A549 (cell line): ENCODE data around the gene PSMC4. TPM values are rescaled to one million over a fixed set of nuclear protein-coding genes. Genes with fewer than 3 reads are reported as not detected.

Source experiments
- ATAC-seq, 2 experiments: fragments of 200-7000 bp in 1 of 2; fragments of >200 bp in 1 of 2; cut with Nextera tagmentation in 1 of 2; cut with Tn5 transposase in 1 of 2; 3 replicates each; pipeline versions ENCODE4 v1.8.0 to v1.9.1; 2018 to 2020; ENCODE audit warnings: mild to moderate bottlenecking in 1 of 2, moderate library complexity in 1 of 2
- CTCF ChIA-PET: fragments of 300-600 bp; sonication (Branson Sonifier 250); formaldehyde crosslinking; extraction: SDS; loops from one replicate; lab custom pipeline; 2021; ENCODE audit warnings: antibody characterized with exemption, inconsistent platforms; lab: Yijun Ruan, JAX
- POLR2A ChIA-PET: fragments of 350-600 bp; formaldehyde crosslinking; extraction: SDS; loops from one replicate; lab custom pipeline; 2021; ENCODE audit warnings: antibody characterized with exemption, inconsistent platforms; lab: Yijun Ruan, JAX
- DNase-seq, 2 experiments: peaks; one replicate each; pipeline versions ENCODE4 v3.0.0 to v3.0.0-alpha.2; 2011 to 2016; ENCODE audit warnings: low read depth in 1 of 2, low spot score in 1 of 2
- FAIRE-seq: peaks from 2 replicates; lab custom pipeline; 2011; peaks lifted over from hg19 to GRCh38; lab: Jason Lieb, UNC
- H3K27ac ChIP-seq, 2 experiments: fragments of >200 bp; sonication (Bioruptor Twin); formaldehyde crosslinking; 3 replicates each; pipeline ENCODE4 v1.5.1; 2016 to 2017
- H3K4me1 ChIP-seq: fragments of >200 bp; sonication (Bioruptor Twin); formaldehyde crosslinking; 3 replicates; pipeline ENCODE4 v1.6.1; 2016
- H3K4me2 ChIP-seq: fragments of >200 bp; sonication (Bioruptor Twin); formaldehyde crosslinking; 3 replicates; pipeline ENCODE4 v1.6.1; 2016
- H3K4me3 ChIP-seq: fragments of >200 bp; sonication (Bioruptor Twin); formaldehyde crosslinking; 3 replicates; pipeline ENCODE4 v1.5.1; 2016
- H3K9me3 ChIP-seq: fragments of >200 bp; sonication (Bioruptor Twin); formaldehyde crosslinking; 3 replicates; pipeline ENCODE4 v1.6.1; 2016
- BHLHE40 ChIP-seq: IDR thresholded peaks from 2 replicates; pipeline ENCODE4 v1.6.1; 2012; ENCODE audit warnings: low read depth, low read length, inconsistent platforms
- CHD2 ChIP-seq: fragments of 150-350 bp; IDR thresholded peaks from 2 replicates; pipeline ENCODE4 v1.6.1; 2014; ENCODE audit warnings: low read length; ENCODE audit not compliant: partially characterized antibody
- EHMT2 ChIP-seq: fragments of 200-600 bp; sonication (generic); IDR thresholded peaks from 2 replicates; pipeline ENCODE4 v1.6.1; 2016; ENCODE audit warnings: antibody characterized with exemption, low read depth, mild to moderate bottlenecking, moderate library complexity
- EP300 ChIP-seq, 2 experiments: fragments of >200 bp; sonication (Bioruptor Twin); formaldehyde crosslinking; IDR thresholded peaks; 2 replicates in 1 of 2; 3 replicates in 1 of 2; pipeline ENCODE4 v1.6.1; 2016 to 2017
- FOSB ChIP-seq: fragments of 250-450 bp; sonication (Bioruptor Pico); IDR thresholded peaks from 2 replicates; pipeline ENCODE4 v1.5.0; 2020; ENCODE audit warnings: mild to moderate bottlenecking, moderate library complexity
- FOXS1 ChIP-seq: fragments of 250-450 bp; sonication (Bioruptor Pico); IDR thresholded peaks from 2 replicates; pipeline ENCODE4 v1.5.0; 2020; ENCODE audit warnings: mild to moderate bottlenecking, moderate library complexity
- GATA3 ChIP-seq: IDR thresholded peaks from 2 replicates; pipeline ENCODE4 v1.6.1; 2012; ENCODE audit warnings: borderline replicate concordance
- HDAC2 ChIP-seq: fragments of 200-600 bp; sonication (generic); IDR thresholded peaks from 2 replicates; pipeline ENCODE4 v1.6.1; 2016
- HMGXB4 ChIP-seq: fragments of 250-450 bp; sonication (Bioruptor Pico); IDR thresholded peaks from 2 replicates; pipeline ENCODE4 v1.5.0; 2021; ENCODE audit warnings: mild to moderate bottlenecking, moderate library complexity, borderline replicate concordance
- HOXA7 ChIP-seq: fragments of 250-450 bp; sonication (Bioruptor Pico); IDR thresholded peaks from 2 replicates; pipeline ENCODE4 v1.5.0; 2020; ENCODE audit warnings: mild to moderate bottlenecking, moderate library complexity
- JUN ChIP-seq, 2 experiments: fragments of >200 bp; sonication (Bioruptor Twin); formaldehyde crosslinking; IDR thresholded peaks; 2 replicates in 1 of 2; 3 replicates in 1 of 2; pipeline ENCODE4 v1.6.1; 2016 to 2017
- JUNB ChIP-seq: fragments of >200 bp; sonication (Bioruptor Twin); formaldehyde crosslinking; IDR thresholded peaks from 2 replicates; pipeline ENCODE4 v1.6.1; 2016
- MAX ChIP-seq: IDR thresholded peaks from 2 replicates; pipeline ENCODE4 v1.6.1; 2012
- MAZ ChIP-seq: fragments of 150-350 bp; IDR thresholded peaks from 2 replicates; pipeline ENCODE4 v1.6.1; 2014; ENCODE audit warnings: antibody characterized with exemption, low read depth, low read length, borderline replicate concordance
- NPAS2 ChIP-seq: fragments of 250-450 bp; sonication (Bioruptor Pico); IDR thresholded peaks from 2 replicates; pipeline ENCODE4 v1.8.0; 2022; ENCODE audit warnings: mild to moderate bottlenecking, moderate library complexity, borderline replicate concordance
- PBX3 ChIP-seq: IDR thresholded peaks from 2 replicates; pipeline ENCODE4 v1.6.1; 2012
- POLR2A ChIP-seq: IDR thresholded peaks from 2 replicates; pipeline ENCODE4 v1.6.1; 2012; ENCODE audit warnings: mild to moderate bottlenecking, low read length
- RCOR1 ChIP-seq: fragments of 150-350 bp; IDR thresholded peaks from 2 replicates; pipeline ENCODE4 v1.6.1; 2014; ENCODE audit warnings: antibody characterized with exemption, low read length, low read depth
- REST ChIP-seq: fragments of 200-600 bp; sonication (generic); IDR thresholded peaks from 2 replicates; pipeline ENCODE4 v1.6.1; 2016; ENCODE audit warnings: antibody characterized with exemption, mild to moderate bottlenecking, moderate library complexity
- SMC3 ChIP-seq: fragments of >200 bp; sonication (Bioruptor Twin); formaldehyde crosslinking; IDR thresholded peaks from 3 replicates; pipeline ENCODE4 v1.6.1; 2018; ENCODE audit warnings: inconsistent platforms
- SREBF2 ChIP-seq: fragments of 450-650 bp; IDR thresholded peaks from 2 replicates; pipeline ENCODE4 v1.6.1; 2014; ENCODE audit warnings: mild to moderate bottlenecking, moderate library complexity
- TP53 ChIP-seq: fragments of 250-450 bp; sonication (Bioruptor Pico); IDR thresholded peaks from 2 replicates; pipeline ENCODE4 v1.5.0; 2021; ENCODE audit warnings: mild to moderate bottlenecking, moderate library complexity
- ZNF302 ChIP-seq: fragments of 250-450 bp; sonication (Bioruptor Pico); IDR thresholded peaks from 2 replicates; pipeline ENCODE4 v1.9.0; 2021; ENCODE audit warnings: inconsistent platforms, mild to moderate bottlenecking, moderate library complexity
- ZSCAN20 ChIP-seq: fragments of 250-450 bp; sonication (Bioruptor Pico); IDR thresholded peaks from 2 replicates; pipeline ENCODE4 v1.8.0; 2022; ENCODE audit warnings: mild to moderate bottlenecking, moderate library complexity
- WGBS: methylation state at CpG from one replicate; pipeline ENCODE4 v1.1.6; 2017; ENCODE audit errors: missing lambda C conversion rate; 5-methylcytosine and 5-hydroxymethylcytosine counted together
- polyA plus RNA-seq, 4 experiments: library from polyadenylated mRNA; depleted of rRNA in 3 of 4; stranded (reverse); fragments of >200 nt; fragmentation: RNase III in 1 of 4; extraction: RNeasy Plus Mini Kit Qiagen cat#74134 plus additional on column Dnase treatment in 1 of 4; gene quantifications; 2 replicates in 3 of 4; 3 replicates in 1 of 4; pipeline ENCODE4 v1.2.3, GENCODE V29; 2011 to 2017
- TF ChIP-seq, protein P1 (sequence below): fragments of 150-350 bp; IDR thresholded peaks from 2 replicates; pipeline ENCODE4 v1.6.1; 2014; ENCODE audit warnings: low read depth, mild to moderate bottlenecking, low read length

The PSMC4 gene
- polyA plus RNA-seq, 2 of the 4 experiments (the other 2 are of a cell fraction) = 192 to 284 TPM

- TF ChIP-seq REST = no peak
- TF ChIP-seq, all 56 proteins: peak for 0
Observed at GRCh38 chr19:39935364-39935661, 35.7 kb upstream of the PSMC4 start (continued).

DNA sequence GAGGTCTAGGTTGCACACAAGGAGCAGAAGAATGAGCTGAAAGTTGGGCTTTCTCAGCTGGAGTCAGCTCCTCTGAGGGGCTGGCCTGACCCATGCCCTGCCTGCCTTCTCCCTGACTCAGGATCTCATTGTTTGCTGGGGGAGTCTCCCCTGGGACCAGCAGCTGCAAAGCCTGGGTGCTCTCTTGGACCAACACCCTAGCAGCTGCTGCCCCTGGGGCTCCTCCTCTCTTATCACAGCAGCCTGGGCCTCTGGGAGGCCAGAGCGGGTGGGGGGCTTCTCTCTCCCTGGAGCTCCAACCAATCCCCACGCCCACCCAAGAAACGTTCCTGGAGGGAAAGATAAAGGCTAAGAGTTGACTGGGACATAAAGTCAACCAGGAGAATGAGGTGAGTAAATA lies 34.9 kb upstream of the PSMC4 start:
- peak in 1 of 2 experiments; percentile 65 for DNase-seq
- TF ChIP-seq ZNF302 (CRISPR knock-in tag) = no peak
- 0 out of 2 replicates have a peak, but pooled peaks have one; percentile 6 for TF ChIP-seq POLR2A
- no peak for TF ChIP-seq BHLHE40
- no peak for TF ChIP-seq HDAC2
- TF ChIP-seq CHD2 = no peak
- no peak for TF ChIP-seq JUNB
- TF ChIP-seq RCOR1 = no peak
- TF ChIP-seq FOSB (CRISPR knock-in tag) = no peak
- no peak for TF ChIP-seq PBX3
- TF ChIP-seq GATA3 = peak; percentile 41; the same call in 1 of the 2 replicates
- TF ChIP-seq, protein P1, sequence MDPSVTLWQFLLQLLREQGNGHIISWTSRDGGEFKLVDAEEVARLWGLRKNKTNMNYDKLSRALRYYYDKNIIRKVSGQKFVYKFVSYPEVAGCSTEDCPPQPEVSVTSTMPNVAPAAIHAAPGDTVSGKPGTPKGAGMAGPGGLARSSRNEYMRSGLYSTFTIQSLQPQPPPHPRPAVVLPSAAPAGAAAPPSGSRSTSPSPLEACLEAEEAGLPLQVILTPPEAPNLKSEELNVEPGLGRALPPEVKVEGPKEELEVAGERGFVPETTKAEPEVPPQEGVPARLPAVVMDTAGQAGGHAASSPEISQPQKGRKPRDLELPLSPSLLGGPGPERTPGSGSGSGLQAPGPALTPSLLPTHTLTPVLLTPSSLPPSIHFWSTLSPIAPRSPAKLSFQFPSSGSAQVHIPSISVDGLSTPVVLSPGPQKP = no peak
- TF ChIP-seq HMGXB4 (CRISPR knock-in tag) = no peak
- no peak for TF ChIP-seq EHMT2
- TF ChIP-seq SMC3 = no peak
- peak in 1 of 2 experiments; percentile 23; a peak in 1 of 5 replicates for TF ChIP-seq EP300 (IDR thresholded peaks at IDR 0.05)
- peak; percentile 61 to 89 for ATAC-seq
- WGBS = 6% methylated on average over 3 of the region's 3 CpGs
- Histone ChIP-seq H3K9me3 (peaks cover 17% of the 10 kb centered on the region), H3K27ac (peak overlapping the region; percentile 59 to 76), H3K4me1 (peaks cover 41% of the 10 kb centered on the region), H3K4me2 (peak overlapping the region; percentile 58), H3K4me3 (no peak overlapping the region)
- FAIRE-seq = no peak
- ChIA-PET CTCF (interaction anchor here (0.7 to 2.6 kb wide), 8 partner anchors 9 to 203 kb away, joined by 3 to 22 read pairs (median 5); partner anchors contain the start of gene PSMC4), POLR2A (interaction anchor here (1.2 kb wide), 1 partner anchor 35 kb away, joined by 5 read pairs; the partner anchor contains the start of gene PSMC4)

- DNase-seq (no peak), ATAC-seq (no peak), FAIRE-seq (no peak)
- no peak overlapping the region for H3K4me3 ChIP-seq
- CTCF ChIA-PET = interaction anchor here (0.7 to 2.6 kb wide), 8 partner anchors 10 to 203 kb away, joined by 3 to 22 read pairs (median 6); partner anchors contain the start of gene PSMC4
- WGBS = 75% methylated on average over 6 of the region's 6 CpGs
- H3K4me2 ChIP-seq = peak overlapping the region; percentile 58
- H3K9me3 ChIP-seq = peaks cover 21% of the 10 kb centered on the region
- POLR2A ChIA-PET = interaction anchor here (1.2 kb wide), 1 partner anchor 34 kb away, joined by 5 read pairs; the partner anchor contains the start of gene PSMC4
- peaks cover 44% of the 10 kb centered on the region for H3K4me1 ChIP-seq
- peak overlapping the region; percentile 59 to 76 for H3K27ac ChIP-seq
- TF ChIP-seq GATA3 (no peak), MAX (no peak), HOXA7 (CRISPR knock-in tag) (no peak), TP53 (CRISPR knock-in tag) (no peak), MAZ (no peak), ZSCAN20 (CRISPR knock-in tag) (no peak), HMGXB4 (CRISPR knock-in tag) (no peak), SMC3 (no peak), NPAS2 (CRISPR knock-in tag) (no peak), JUN (IDR thresholded peaks at IDR 0.05) (no peak), FOXS1 (CRISPR knock-in tag) (no peak), SREBF2 (no peak)
- TF ChIP-seq, protein P1 = no peak
Observed at GRCh38 chr19:39936622-39937021, 34.3 kb upstream of the PSMC4 start.
